Prostate gland (tissue), 2 donors: Measurements from ENCODE around the gene GABPA.

Source experiments
- POLR2AphosphoS5 ChIP-seq: sonication (generic); formaldehyde crosslinking; IDR thresholded peaks from one replicate; pipeline ENCODE4 v1.6.1; 2017; ENCODE audit warnings: antibody characterized with exemption
- TF ChIP-seq, protein P1 (sequence below), 4 experiments: fragments of 200-600 bp in 2 of 4; fragments of 450-650 bp in 2 of 4; sonication (generic) in 2 of 4; IDR thresholded peaks; 1 replicate in 3 of 4; 2 replicates in 1 of 4; pipeline ENCODE4 v1.5.1; 2016 to 2019; ENCODE audit warnings: antibody characterized with exemption in 4 of 4, mild to moderate bottlenecking in 2 of 4, moderate library complexity in 2 of 4

DNA sequence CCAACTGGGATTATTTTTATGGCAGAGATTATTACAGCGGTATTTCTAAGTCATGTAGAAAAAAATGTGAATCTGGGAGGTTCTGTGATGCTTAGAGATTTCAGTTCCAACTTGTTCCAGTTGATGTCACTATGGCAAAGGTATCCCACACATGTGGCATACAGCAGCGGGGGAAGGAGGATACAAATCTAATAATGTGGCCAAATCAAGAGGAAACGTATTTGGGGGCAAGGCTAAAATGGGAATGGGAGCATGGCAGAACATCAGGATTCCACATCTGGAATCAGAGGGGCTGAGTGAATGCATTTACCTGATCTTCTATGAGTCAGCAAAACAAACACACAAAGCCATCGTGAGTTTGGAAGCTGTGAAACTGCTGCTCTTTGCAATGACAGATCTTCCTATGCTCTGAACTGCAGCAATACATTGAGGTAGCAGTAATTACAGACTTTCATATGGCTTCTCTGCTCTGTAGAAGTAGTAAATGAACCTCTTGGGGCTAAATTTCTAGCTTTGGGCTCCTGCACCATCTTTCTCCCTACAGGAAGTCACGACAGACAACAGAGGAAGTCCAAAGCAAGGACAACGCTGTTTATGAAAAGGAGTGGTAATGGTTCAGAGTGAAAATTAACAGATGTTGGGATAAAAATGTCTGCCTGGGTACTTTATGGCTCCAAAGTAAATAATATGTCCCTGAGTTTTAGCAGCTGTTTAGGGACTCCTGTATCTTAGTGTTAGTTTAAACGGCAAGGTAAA is 55.5 kb downstream of the GABPA start:
- TF ChIP-seq, protein P1, sequence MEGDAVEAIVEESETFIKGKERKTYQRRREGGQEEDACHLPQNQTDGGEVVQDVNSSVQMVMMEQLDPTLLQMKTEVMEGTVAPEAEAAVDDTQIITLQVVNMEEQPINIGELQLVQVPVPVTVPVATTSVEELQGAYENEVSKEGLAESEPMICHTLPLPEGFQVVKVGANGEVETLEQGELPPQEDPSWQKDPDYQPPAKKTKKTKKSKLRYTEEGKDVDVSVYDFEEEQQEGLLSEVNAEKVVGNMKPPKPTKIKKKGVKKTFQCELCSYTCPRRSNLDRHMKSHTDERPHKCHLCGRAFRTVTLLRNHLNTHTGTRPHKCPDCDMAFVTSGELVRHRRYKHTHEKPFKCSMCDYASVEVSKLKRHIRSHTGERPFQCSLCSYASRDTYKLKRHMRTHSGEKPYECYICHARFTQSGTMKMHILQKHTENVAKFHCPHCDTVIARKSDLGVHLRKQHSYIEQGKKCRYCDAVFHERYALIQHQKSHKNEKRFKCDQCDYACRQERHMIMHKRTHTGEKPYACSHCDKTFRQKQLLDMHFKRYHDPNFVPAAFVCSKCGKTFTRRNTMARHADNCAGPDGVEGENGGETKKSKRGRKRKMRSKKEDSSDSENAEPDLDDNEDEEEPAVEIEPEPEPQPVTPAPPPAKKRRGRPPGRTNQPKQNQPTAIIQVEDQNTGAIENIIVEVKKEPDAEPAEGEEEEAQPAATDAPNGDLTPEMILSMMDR (IDR thresholded peaks at IDR 0.05), result peak in 2 of 4 experiments; percentile 15 to 41
- no peak for TF ChIP-seq POLR2AphosphoS5
